Stimulated activated CD4-positive, alpha-beta T cell treated with anti-CD3 and anti-CD28 coated beads, Interleukin-1b, Interleukin-23, amount 100 ng/mL, for 48 hours (primary cell): ENCODE data around the gene DAB2IP.

Experiments used
- DNase-seq: peaks from one replicate; pipeline ENCODE4 v3.0.0-alpha.2; 2020

DAB2IP gene

DNA sequence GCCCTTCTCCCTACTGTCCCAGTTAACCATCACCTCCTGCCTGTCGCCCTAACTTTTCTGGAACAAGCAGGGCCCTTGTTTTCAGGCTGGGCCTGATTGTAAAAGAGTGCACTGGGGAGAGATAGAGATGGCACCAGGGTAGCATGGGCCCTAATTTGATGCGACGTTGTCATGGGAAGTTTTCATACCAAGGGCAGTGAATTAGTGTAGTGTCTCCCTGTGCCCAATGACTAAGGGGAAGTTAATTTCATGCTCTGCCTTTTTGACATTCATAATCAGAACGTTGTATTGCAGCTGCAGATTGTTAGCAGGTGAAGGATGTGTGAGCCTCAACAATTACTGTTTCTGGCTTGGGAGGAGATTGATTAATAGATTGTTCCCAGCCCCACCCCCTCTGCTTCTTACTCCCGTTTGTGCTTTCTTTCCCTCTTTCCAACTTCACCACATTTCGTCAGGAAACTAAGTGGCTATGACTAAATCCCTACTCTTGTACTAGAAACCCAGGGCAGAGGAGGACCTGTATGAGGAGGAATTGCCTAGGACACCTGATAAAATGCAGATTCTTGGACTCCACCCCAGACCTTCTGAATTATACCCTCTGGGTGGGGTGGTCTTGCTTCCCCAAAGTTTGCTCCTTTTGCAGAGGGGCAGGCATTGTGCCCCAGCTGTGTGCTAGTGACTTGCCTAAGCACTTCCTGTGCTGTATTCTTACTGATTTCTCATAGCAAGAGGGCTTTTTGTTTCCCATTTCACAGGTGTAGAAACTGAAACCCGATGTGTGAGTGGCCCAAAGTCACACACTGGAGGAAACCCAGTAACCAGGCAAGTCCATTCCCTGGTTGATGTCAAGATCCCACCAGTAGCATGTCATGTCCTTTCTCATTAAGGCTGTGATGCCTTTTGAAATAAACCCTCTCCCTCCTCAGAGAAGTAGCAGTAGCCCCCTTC is 56.3 kb downstream of the DAB2IP start:
- DNase-seq = no peak

DNA sequence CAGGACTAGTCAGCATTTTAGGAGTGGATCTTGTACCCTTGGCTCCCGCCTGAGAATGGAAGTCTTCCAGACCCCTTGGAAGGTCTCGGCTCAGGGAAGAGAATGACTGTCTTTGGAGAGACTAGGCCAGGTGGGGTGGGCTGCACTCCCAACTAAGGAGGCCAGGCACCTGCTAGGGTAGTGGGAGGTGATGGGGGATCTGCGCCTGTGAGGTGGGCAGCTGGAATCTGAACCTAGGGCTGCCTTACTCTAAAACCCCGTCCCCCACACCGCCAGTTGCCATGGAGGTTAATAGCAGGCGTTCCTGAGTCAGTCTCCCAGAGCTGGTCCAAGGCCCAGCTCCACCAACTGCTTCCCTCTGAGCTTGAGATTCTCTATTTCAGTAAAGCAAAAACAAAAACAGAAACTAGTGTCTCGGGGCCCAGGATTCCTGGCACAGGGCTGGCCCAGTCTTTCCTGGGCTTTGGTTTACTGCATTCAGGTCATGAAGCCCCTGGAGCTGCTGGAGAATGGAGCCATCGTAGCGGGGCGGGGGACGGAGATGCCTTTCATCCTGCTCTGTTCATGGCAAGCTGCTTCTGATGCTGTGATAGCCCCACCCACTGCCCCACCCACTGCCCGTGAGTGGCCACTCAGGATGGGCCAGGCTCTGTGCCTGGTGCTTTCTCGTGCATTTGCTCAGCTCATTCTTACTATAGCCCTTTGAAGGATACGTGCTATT is 57.5 kb downstream of the DAB2IP start:
- DNase-seq = no peak

DNA sequence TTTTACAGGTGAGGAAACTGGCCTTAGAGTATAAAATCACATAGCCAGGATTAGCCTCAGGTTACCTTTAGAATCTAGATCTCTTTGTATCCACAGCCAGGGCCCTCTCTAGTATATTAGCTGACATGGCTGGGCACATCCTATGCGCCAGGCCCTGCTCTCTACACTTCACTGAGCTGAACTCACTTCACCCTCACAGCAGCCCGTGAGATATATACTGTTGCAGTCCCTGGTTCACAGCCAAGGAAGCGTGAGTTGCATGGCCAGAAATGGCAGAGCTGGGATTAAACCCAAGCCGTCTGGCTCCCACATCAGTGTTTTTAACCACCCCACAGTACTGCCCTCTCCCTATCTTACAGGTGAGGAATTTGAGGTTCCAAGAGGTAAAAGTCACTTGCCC is 58.4 kb downstream of the DAB2IP start:
- no peak for DNase-seq

DNA sequence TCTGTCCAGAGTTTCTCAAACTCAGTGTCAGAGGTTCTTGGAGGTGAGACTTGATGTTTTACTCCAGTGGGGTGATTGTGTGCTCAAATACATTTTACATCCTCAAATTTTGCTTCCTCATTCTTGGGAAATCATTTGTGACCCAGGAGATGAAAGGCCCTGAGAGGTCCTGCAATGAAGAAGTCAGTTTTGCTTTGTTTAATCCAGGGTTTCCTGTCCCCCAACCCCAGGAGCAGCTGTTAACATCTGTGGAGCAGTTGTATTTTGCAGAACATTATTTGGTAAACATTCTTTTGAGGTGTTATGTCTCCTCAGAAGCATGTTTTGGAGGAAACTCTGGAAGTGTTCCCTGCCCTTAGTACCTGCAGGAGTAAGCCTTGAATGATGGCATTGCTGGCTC is 59.8 kb downstream of the DAB2IP start:
- no peak for DNase-seq

DNA sequence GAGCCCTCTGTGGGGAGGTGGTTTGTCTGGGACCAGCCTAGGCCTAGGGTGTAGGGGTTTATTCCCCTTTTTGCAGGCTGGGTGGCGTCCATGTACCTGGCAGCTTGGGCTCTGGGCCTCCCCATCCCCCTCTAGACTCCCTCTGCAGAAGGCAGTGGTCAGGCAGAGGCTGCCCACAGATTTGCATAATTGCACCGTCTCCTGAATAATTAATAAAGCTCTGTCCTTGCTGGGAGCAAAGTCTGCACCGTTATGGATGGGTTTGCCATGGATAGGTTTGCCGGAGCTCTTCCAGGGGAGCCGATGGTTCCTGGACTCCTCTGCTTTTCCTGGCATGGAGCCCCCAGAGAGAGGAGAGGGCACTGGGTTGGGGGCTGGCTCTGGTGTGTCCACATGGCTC is 60.4 kb downstream of the DAB2IP start:
- no peak for DNase-seq

DNA sequence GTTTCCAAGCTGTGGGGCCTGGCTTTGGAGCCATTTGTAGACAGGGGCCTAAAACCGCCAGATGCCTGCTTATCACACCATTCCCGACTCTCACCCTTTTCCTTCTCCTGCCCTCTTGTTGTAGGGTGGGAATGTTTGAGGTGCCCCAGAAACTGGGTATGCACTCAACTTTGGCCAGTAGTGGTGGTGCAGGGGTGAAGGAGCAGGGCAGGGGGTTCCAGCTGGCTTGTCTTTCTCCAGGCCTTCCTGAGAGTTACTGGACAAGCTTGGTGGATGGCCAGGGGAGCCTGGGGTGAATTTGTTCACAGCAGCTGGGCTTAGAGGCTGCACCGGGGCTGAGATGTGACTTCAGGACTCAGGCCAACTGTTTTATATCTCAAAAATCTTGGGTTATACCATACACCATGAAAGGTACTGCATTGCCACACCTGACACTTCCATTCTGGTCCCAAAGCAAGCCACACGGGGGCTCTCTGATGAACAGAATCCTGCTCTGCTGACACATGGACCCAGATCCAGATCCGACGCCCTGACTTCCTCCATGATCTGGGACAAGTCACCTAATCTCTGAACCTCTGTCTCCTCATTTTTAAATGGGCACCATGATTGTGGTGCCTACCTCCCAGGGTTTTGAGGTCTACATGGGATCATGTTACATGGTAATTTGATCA is 62.1 kb downstream of the DAB2IP start:
- no peak for DNase-seq

DNA sequence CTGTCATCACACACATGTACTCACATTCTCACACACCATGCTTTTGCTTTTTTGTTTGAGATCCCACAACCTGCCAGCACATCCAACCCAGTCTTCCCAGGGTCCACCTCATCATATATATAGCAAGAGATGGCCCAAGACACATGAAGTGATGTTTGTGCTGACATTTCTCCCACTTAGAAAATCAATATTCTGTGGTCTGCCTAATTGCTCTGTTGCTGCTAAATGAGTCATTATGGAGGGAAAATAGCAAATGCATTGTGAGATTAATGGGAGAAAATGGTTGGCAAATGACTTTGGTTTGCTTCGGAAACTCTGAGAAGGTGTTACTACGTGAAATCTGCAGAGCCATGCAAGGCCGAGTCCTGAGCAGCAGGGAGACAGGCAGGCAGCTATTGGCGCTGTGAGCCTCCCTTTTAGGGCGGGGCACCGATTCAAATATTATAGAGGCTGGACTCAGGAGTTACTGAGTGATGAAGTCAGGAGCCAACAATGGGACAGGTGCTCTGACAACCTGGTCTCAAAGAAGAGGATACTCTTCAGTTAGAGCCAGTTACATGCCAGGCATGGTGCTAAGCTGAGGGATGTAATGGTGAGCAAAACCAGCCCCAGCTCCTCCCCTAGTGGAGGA is 62.8 kb downstream of the DAB2IP start:
- DNase-seq = no peak

DNA sequence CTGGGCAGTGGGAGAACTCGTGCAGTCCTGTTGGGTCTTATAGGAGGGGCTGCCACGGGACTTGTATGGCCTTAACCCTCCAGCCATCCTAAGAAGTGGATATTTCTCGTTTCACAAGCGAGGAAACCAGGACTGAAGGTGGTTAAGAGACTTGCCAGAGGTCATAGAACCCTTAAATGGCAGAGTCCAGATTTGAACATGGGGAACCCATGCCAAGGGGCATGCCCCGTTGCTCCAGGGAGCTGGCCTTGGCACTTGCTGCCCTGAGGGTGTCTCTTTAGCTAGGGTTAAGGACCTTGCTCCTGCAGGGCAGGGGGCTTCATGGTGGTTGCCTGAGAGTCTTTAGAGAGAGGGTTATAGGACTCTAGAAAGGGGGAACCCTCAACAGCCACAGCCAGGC is 63.4 kb downstream of the DAB2IP start:
- DNase-seq = no peak

DNA sequence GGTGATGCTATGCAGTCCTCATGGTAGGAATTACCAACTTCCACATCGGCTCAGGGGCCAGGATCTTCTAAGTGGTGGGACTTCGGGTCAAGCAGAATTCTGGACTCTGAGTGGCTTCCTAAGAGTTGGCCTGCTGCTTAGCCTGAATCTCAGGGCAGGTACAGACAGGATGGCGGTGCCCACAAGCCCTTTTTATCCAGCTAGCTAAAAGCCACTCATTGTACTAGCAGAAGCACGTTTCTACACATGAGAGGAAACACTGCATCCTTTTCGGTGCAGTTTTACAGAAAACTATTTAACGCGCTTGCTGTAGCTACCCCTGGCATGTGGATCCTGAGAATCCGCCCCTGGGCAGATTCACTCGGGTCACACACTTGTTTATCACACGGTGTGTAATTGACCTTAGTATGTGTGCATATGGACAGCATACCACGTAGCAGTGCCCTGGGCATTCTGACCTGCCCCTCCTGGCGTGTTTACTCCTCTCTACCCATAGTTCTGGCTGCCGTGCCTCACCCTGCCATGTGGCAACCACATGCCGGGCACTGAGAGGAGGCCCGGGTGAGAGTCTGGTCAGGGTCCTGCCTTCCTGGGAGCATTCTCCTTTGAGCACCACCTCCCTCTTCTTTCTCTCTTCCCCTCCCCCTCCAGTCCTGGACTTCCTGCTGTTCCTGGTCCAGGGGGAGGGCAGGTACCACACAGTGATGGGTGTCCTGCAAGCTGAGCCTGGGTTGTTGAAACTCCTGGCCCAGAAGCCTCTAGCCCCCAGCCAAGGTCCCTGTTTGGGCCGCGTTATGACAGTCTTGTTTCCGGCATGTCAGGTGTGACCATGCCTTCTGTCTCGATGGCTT is 65.9 kb downstream of the DAB2IP start:
- no peak for DNase-seq

DNA sequence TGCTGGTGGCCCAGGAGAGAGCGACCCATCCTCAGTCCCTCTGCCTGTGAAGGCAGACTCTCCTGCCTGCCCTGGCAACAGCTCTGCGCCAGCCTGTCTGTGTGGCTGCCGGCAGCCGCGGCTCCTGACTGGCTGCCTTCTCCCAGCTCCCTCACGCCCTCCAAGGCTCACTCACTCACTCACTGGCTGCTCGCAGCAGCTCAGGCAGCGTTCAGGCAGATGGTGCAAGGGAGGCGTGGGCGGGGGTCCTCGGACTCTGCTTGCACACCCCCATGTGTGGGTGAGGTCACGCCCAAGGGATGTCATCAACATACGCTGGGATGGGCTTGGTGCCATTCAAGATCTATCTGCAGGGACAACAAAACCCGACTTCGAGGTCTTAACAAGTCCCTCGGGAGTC is 66.7 kb downstream of the DAB2IP start:
- no peak for DNase-seq

DNA sequence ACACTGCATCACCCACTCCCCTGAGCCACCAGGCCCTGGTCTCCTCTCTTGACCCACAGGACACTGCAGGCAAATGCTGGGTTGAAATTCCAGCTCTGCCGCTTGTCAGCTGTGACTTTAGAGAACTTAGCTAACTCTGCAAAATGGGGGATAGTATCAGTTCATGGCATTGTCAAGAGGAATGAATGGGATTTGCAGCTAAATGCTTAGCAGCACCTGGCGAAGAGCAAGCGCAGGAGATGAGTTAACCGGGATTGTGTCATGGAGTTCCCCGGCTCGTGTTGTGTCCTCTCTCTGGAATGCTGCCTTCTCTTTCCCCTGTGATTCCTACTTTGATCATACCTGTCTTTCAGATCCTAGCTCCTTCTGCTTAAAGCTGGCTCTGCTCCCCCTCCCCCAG is 67.1 kb downstream of the DAB2IP start:
- no peak for DNase-seq

DNA sequence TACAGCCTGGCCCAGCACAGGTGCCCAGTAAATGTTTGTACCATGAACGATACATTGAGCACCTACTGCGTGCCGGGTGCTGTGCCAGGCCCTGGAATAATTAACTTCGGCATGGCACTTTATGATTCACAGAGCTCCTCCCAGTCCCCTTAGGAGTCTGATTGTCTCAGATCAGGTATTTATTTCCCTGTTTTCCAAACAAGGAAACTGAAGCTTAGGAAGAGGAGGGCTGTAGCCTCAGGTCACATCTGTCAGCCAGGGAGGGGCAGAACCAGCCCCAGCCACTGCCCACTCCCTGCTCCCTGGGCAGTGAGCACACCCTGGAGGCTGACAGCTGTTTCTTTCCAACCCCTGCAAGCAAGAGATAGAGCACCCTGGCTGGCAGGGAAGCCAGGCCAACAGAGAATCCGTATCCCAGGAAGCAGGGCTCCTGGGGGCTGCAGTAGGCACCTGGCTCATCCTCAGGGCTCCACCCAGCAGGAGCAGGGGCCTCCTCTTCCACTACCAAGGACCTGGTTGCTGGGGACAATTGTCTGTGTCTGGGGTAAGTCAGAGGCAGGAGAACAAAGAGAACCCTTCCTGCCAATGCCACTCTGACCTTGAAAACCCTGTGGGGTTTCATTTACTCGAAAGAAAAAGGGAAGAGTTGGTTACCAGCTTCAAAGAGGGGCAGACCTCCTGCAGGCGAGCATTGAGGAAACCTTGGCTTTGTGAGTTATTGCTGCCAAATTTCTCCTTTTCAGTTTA is 69.0 kb downstream of the DAB2IP start:
- DNase-seq = no peak

DNA sequence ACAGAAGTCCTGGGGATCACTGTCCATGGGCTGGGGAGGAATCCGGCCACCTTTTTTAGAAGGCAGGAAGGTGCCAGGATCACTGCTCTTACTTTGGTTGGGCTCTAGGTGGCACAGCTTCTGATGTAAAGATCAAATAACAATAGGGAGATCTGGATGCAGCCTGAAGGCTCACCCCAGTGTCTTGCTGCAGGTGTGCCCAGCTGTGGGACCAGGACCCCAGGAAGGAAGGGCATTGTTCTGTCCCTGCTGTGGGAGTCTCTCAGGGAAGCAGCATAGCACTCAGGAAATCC is 69.6 kb downstream of the DAB2IP start:
- no peak for DNase-seq

DNA sequence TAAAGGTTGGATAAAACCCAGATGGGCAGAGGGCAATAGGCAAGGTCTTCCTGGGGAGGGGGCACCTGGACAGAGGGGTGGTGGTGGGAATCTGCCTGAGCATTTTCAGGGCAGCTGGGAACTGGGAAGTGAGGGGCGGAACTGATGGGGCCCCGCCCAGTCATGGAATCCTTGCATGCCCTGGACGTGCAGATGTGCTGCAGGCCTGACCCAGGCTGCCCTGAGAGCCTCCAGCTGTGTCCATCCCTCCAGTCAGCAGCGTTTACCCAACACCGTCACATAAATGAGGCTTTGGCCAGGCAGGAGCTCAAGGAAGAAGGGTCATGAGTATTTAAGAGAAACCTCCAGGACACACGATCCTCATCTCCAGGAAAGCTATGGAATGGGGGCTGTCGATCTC is 70.3 kb downstream of the DAB2IP start:
- no peak for DNase-seq

DNA sequence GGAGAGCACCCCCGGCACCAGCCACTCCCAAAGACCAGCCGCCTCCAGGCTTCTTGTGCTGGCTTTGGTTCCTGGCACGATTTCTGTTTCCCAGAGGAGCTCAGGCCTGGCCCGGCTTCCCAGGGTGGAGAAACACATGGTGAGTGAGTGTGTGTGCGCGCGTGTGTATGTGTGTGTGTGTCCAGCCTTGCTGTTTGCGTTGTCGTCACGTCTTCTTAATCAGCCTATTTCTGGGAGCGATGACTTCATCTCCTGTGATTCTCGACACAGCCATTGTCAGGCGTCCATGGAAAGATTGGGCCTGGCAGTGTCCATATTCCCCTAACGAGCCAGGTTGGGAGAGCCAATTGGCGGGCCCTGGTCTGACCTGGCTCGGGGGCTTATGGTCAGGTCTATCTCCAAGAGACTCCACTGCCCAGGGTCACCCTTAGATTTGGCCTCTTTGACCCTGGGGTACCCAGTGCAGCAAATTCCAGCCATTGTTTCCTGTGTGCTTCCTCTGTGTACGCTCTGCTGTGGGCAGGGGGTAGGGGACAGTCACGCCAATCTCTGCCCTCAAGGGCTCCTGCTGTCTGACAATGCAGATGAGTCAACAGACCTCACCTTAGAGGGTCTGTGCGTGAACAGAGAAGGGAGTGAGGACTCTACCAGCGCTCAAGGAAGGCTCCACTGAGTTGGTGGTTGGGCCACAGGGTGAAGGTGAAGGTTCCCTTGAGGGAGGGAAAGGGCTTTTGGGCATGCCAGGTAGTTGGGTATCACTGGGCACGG is 73.8 kb downstream of the DAB2IP start:
- no peak for DNase-seq

DNA sequence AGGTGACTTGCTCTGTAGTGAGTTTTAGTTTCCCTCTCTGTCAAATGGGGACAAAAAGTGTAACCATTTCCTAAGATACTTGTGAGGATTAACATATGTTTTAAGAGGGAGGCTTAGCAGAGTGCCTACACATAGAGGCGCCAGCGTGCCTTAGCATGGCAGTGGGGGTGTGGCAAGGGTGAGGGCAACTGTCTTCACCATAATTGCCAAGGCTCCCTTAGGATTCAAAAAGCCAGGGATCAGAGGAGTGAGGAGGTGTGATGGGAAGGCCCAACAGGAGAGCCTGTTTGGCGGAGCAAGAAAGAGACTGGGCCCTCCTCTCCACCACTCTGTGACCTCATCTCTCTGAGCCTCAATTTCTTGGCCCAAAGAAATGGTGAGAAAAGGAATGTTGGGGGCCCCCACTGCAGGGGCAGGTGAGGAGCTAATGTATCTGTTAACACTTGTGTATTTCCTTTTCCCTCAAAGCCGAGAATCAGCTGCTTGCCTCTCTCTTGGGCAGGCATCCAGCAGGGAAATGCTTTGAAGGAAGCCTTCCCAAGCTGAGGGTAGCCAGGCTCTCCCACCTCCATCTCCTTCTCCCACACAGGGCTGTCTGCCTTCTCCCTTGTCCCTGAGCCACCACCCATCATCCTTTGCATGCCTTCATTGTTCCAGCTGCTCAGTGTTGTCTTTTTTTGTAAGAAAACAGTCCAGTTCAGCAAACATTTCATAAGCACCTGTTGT is 76.0 kb downstream of the DAB2IP start:
- DNase-seq = no peak

DNA sequence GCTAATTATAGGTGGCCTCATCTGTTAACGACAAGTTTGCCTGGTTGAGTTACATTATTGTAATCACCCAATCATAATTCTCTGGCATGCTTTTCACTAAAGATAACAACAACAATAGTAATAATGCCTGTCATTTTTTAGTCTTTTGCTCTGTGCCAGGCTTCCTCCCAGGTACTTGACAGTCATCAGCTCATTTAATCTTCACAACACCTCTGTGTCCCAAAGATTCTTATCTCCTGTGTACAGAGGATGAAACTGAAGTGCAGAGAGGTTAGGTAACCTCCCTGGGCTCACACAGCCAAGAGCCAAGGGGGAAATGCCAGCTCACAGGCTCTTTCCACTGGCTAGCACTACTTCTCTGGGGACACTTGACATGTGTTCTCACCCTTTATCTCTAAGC is 77.5 kb downstream of the DAB2IP start:
- DNase-seq = no peak

DNA sequence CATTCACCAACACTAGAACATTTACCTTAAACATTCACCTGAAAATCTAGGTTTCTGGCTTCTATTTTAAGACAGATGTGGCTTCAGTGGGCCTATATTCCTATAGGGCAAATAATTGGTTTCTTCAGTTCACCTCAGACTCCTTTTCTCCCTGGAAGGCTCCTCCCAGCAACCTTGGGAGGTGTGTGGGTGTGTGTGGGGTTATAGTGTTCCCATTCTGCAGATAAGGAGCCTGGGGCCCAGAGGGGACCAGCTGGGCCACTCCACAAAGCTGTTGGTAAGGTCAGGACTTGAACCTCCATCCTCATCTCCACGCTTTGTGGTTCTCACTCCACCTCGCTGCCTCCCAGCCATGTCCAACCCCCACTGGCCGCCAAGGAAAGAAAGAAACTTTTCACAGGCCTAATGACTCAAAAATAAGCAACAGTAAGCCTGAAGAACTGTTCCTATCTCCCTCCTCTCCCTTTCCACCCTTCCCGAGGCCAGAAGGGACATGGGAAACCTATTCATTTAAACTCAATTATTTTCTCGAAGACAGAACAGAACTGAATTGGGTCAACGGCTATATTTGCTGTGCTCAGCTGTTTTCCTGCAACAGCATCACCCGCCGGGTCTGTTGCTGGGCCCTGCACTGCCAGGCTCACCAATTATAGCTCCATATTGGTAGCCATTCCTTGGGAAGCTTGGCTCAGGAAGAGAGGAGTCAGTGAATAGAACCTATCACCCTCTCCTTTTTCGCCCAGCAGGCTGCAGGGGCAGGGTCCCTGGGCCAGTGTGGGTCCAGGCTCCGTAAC is 78.5 kb downstream of the DAB2IP start:
- DNase-seq = no peak

DNA sequence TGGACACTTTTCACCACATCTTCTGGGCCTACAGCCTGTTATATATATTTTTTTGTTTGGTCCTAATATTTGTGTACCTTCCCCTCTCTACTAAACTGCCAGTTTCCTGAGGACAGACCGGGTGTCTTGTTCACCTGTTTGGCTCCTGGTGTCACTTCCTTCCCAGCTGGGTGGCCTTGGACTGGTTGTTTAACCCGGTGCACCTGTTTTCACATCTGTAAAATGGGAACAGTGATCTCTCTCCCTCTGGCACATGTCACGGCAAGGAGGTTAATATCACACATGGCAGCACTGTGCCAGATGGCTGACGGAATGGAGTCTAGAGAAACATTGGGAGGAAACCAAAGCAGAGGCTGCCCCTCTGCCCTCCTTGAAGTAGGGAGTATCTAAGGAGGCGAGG is 79.7 kb downstream of the DAB2IP start:
- DNase-seq = no peak
